GM18861 (cell line): ENCODE measurements around the gene ST7.
A peak's percentile ranks its signal among the peaks of the same experiment; 100 is the strongest.

Source experiments
- ATAC-seq: cut with Tn5 transposase; IDR thresholded peaks from one replicate; pipeline ENCODE4 v1.9.1; 2021; ENCODE audit not compliant: unreplicated experiment

Gene ST7

GRCh38 chr7:116977172-116977571 lies 23.9 kb downstream of the ST7 start:
- no peak for ATAC-seq

GRCh38 chr7:116978006-116978405 lies 24.7 kb downstream of the ST7 start:
- ATAC-seq: no peak

GRCh38 chr7:116979430-116979829 lies 26.1 kb downstream of the ST7 start:
- no peak for ATAC-seq

- ATAC-seq: no peak
These were observed 27.1 kb downstream of the ST7 start for GRCh38 chr7:116980354-116980753.

GRCh38 chr7:116981939-116982338 lies 28.6 kb downstream of the ST7 start:
- ATAC-seq: peak; percentile 53

GRCh38 chr7:116984511-116984910 lies 31.2 kb downstream of the ST7 start:
- peak; percentile 6 for ATAC-seq

GRCh38 chr7:116984917-116985316 lies 31.6 kb downstream of the ST7 start:
- ATAC-seq: peak; percentile 55

GRCh38 chr7:116985575-116985974 lies 32.3 kb downstream of the ST7 start:
- no peak for ATAC-seq

GRCh38 chr7:116986611-116987565 lies 33.6 kb downstream of the ST7 start:
- ATAC-seq: no peak

- no peak for ATAC-seq
These were observed 35.2 kb downstream of the ST7 start for GRCh38 chr7:116988363-116988989.

- no peak for ATAC-seq
These were observed 36.8 kb downstream of the ST7 start for GRCh38 chr7:116990056-116990455.

- ATAC-seq: no peak
These were observed 37.9 kb downstream of the ST7 start for GRCh38 chr7:116991233-116991632.

- ATAC-seq: no peak
These were observed 41.3 kb downstream of the ST7 start for GRCh38 chr7:116994611-116995010.

GRCh38 chr7:116997972-116998371 lies 44.7 kb downstream of the ST7 start:
- ATAC-seq: no peak

- no peak for ATAC-seq
These were observed 45.4 kb downstream of the ST7 start for GRCh38 chr7:116998567-116999175.

- no peak for ATAC-seq
These were observed 46.0 kb downstream of the ST7 start for GRCh38 chr7:116999311-116999710.

- ATAC-seq: no peak
These were observed 48.0 kb downstream of the ST7 start for GRCh38 chr7:117001283-117001682.

GRCh38 chr7:117004899-117005298 lies 51.6 kb downstream of the ST7 start:
- ATAC-seq: no peak

- no peak for ATAC-seq
These were observed 52.1 kb downstream of the ST7 start for GRCh38 chr7:117005449-117005848.

- ATAC-seq: no peak
These were observed 53.8 kb downstream of the ST7 start for GRCh38 chr7:117006907-117007684.
